Sigmoid colon (tissue), 3 donors: Measurements from ENCODE around the gene ZNF76.

Source experiments
- POLR2A ChIP-seq, 2 donors: fragments of 450-650 bp; IDR thresholded peaks; one replicate each; pipeline ENCODE4 v1.6.1; 2016; ENCODE audit warnings: antibody characterized with exemption in 2 of 2, mild to moderate bottlenecking in 2 of 2, moderate library complexity in 2 of 2
- TF ChIP-seq, protein P1 (sequence below), 4 experiments: fragments of 450-650 bp in 3 of 4; fragments of 200-600 bp in 1 of 4; IDR thresholded peaks; one replicate each; pipeline ENCODE4 v1.5.1; 2016 to 2019; ENCODE audit warnings: antibody characterized with exemption in 4 of 4, mild to moderate bottlenecking in 3 of 4, moderate library complexity in 2 of 4

DNA sequence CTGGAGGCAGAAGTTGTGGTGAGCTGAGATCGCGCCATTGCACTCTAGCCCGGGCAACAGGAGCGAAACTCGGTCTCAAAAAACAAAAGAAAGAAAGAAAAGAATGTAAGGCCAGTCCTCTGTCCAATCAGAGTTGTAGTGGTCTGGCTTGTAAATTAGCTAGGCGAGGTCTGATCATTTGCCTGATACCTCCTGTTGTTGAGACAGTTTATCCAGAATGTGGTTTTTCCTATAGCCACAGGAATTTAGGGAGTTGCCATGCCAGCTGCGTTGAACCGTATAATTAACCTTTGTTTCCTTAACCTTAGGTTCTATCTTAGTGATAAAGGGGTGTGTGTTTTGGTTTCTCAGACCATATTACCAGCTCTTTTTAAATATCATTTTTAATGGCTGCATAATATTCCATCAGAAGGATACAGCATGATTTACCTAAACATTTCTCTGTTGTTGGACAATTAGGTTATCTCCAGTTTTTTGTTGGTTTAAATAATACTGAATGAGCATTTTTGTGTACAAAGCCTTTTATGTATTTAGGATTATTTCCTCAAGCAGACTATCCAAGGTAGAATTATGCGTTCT, 71.1 kb downstream of the ZNF76 start:
- TF ChIP-seq, protein P1, sequence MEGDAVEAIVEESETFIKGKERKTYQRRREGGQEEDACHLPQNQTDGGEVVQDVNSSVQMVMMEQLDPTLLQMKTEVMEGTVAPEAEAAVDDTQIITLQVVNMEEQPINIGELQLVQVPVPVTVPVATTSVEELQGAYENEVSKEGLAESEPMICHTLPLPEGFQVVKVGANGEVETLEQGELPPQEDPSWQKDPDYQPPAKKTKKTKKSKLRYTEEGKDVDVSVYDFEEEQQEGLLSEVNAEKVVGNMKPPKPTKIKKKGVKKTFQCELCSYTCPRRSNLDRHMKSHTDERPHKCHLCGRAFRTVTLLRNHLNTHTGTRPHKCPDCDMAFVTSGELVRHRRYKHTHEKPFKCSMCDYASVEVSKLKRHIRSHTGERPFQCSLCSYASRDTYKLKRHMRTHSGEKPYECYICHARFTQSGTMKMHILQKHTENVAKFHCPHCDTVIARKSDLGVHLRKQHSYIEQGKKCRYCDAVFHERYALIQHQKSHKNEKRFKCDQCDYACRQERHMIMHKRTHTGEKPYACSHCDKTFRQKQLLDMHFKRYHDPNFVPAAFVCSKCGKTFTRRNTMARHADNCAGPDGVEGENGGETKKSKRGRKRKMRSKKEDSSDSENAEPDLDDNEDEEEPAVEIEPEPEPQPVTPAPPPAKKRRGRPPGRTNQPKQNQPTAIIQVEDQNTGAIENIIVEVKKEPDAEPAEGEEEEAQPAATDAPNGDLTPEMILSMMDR (IDR thresholded peaks at IDR 0.05), result no peak
- TF ChIP-seq POLR2A (IDR thresholded peaks at IDR 0.05), result no peak
